Neural progenitor cell (in vitro differentiated cells): ENCODE data around the gene RCOR1. TPM values are rescaled to one million over a fixed set of nuclear protein-coding genes. Genes with fewer than 3 reads are reported as not detected.
A peak's percentile ranks its signal among the peaks of the same experiment; 100 is the strongest.

Experiments used
- DNase-seq: peaks from one replicate; pipeline ENCODE4 v3.0.0-alpha.2; 2016; ENCODE audit warnings: low spot score
- H2AFZ ChIP-seq: fragments of 200-600 bp; sonication (generic); replicated peaks from 2 replicates; pipeline ENCODE4 v1.6.1; 2016; ENCODE audit warnings: antibody characterized with exemption
- H3F3A ChIP-seq: fragments of 200-600 bp; sonication (generic); 2 replicates; pipeline ENCODE4 v1.6.1; 2016; ENCODE audit warnings: antibody characterized with exemption, low read depth
- H3K27ac ChIP-seq: fragments of 200-600 bp; sonication (generic); 2 replicates; pipeline ENCODE4 v1.5.1; 2016; ENCODE audit warnings: mild to moderate bottlenecking
- H3K27me3 ChIP-seq: fragments of 200-600 bp; sonication (generic); 2 replicates; pipeline ENCODE4 v1.6.1; 2016; ENCODE audit warnings: mild to moderate bottlenecking, moderate library complexity
- H3K36me3 ChIP-seq: fragments of 200-600 bp; sonication (generic); 2 replicates; pipeline ENCODE4 v1.5.1; 2016
- H3K4me1 ChIP-seq: fragments of 200-600 bp; sonication (generic); 2 replicates; pipeline ENCODE4 v1.6.1; 2016; ENCODE audit warnings: mixed run types
- H3K4me2 ChIP-seq: fragments of 200-600 bp; sonication (generic); 2 replicates; pipeline ENCODE4 v1.6.1; 2016
- H3K4me3 ChIP-seq: fragments of 200-600 bp; sonication (generic); 2 replicates; pipeline ENCODE4 v1.5.1; 2016
- H3K79me2 ChIP-seq: fragments of 200-600 bp; sonication (generic); 2 replicates; pipeline ENCODE4 v1.6.1; 2016; ENCODE audit warnings: low read depth
- H3K9ac ChIP-seq: fragments of 200-600 bp; sonication (generic); 2 replicates; pipeline ENCODE4 v1.6.1; 2016
- H3K9me3 ChIP-seq: fragments of 200-600 bp; sonication (generic); 2 replicates; pipeline ENCODE4 v1.5.1; 2016; ENCODE audit warnings: low read depth
- H4K20me1 ChIP-seq: fragments of 200-600 bp; sonication (generic); 2 replicates; pipeline ENCODE4 v1.6.1; 2016; ENCODE audit warnings: low read depth
- H3K27ac Mint-ChIP-seq: 3 replicates; pipeline ENCODE4 v1.8.0; 2021; ENCODE audit warnings: mixed read lengths
- H3K27me3 Mint-ChIP-seq: 2 replicates; pipeline ENCODE4 v1.8.0; 2022; ENCODE audit warnings: low read depth, mild to moderate bottlenecking, inconsistent platforms, moderate library complexity, mixed read lengths; ENCODE audit not compliant: insufficient read depth
- H3K36me3 Mint-ChIP-seq: 3 replicates; pipeline ENCODE4 v1.8.0; 2021; ENCODE audit warnings: mixed read lengths
- H3K4me1 Mint-ChIP-seq: 3 replicates; pipeline ENCODE4 v1.8.0; 2021; ENCODE audit warnings: mixed read lengths
- H3K4me3 Mint-ChIP-seq: 3 replicates; pipeline ENCODE4 v1.8.0; 2021; ENCODE audit warnings: mild to moderate bottlenecking, moderate library complexity, mixed read lengths
- H3K9me3 Mint-ChIP-seq: 3 replicates; pipeline ENCODE4 v1.8.0; 2020; ENCODE audit warnings: mixed read lengths
- CTCF ChIP-seq: fragments of 200-600 bp; sonication (generic); IDR thresholded peaks from 2 replicates; pipeline ENCODE4 v1.5.1; 2017; ENCODE audit warnings: antibody characterized with exemption, mild to moderate bottlenecking
- EZH2 ChIP-seq: fragments of 200-600 bp; sonication (generic); IDR thresholded peaks from 2 replicates; pipeline ENCODE4 v1.6.1; 2017; ENCODE audit warnings: antibody characterized with exemption, mild to moderate bottlenecking, moderate library complexity
- EZH2phosphoT487 ChIP-seq: fragments of 200-600 bp; sonication (generic); IDR thresholded peaks from 2 replicates; pipeline ENCODE4 v1.6.1; 2017; ENCODE audit warnings: antibody characterized with exemption
- total RNA-seq: library from RNA; depleted of rRNA; stranded (reverse); fragments of >200 nt; gene quantifications from 2 replicates; pipeline ENCODE4 v1.2.3, GENCODE V29; 2015; ENCODE audit warnings: low replicate concordance

The RCOR1 gene
- total RNA-seq, 1 donor from 2014 or later, result 33.7 TPM

DNA sequence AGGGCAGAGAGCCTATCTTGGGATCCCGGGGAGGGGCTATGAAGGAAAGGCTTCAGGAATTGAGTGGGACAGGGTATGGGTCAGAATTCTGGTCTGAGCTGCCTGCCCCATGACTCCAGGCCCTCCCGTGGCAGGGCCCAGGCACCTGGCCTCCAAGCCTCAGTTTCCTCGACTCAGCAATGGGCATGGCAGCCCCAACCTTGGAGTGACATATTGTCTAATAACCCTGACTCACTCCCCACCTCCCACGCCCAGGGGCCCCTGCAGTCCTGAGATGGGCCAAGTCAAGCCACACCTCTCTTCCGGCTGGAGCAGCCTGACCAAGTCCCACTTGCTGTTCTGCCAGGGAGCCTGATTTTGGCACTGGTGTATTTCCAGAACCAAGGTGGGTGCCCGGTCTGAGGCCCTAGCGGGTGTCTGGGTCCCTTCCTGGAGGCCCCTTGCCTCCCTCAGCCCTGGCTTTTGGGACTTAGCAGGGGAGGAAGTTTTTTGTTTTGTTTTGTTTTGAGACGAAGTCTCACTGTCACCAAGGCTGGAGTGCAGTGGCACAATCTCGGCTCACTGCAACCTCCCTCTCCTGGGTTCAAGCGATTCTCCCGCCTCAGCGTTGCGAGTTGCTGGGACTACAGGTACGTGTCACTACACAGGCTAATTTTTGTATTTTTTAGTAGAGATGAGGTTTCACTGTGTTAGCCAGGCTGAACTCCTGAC is 40.3 kb upstream of the RCOR1 start:
- Mint-ChIP-seq H3K4me3 (no peak overlapping the region), H3K27me3 (peaks cover 14% of the 10 kb centered on the region), H3K27ac (no peak overlapping the region), H3K36me3 (no peaks in the 10 kb centered on the region), H3K4me1 (peaks cover 2% of the 10 kb centered on the region), H3K9me3 (no peaks in the 10 kb centered on the region)
- H4K20me1 ChIP-seq, result no peaks in the 10 kb centered on the region
- no peak for TF ChIP-seq EZH2phosphoT487
- no peak for TF ChIP-seq CTCF
- TF ChIP-seq EZH2, result no peak
- H3K36me3 ChIP-seq, result no peaks in the 10 kb centered on the region
- H3K27me3 ChIP-seq, result no peaks in the 10 kb centered on the region
- H2AFZ ChIP-seq, result no peak overlapping the region
- no peak overlapping the region for H3K9ac ChIP-seq
- no peaks in the 10 kb centered on the region for H3K4me1 ChIP-seq
- H3F3A ChIP-seq, result peaks cover 19% of the 10 kb centered on the region
- H3K9me3 ChIP-seq, result no peaks in the 10 kb centered on the region
- no peak overlapping the region for H3K4me3 ChIP-seq
- no peak overlapping the region for H3K4me2 ChIP-seq
- H3K79me2 ChIP-seq, result no peaks in the 10 kb centered on the region
- DNase-seq, result no peak
- H3K27ac ChIP-seq, result no peak overlapping the region

DNA sequence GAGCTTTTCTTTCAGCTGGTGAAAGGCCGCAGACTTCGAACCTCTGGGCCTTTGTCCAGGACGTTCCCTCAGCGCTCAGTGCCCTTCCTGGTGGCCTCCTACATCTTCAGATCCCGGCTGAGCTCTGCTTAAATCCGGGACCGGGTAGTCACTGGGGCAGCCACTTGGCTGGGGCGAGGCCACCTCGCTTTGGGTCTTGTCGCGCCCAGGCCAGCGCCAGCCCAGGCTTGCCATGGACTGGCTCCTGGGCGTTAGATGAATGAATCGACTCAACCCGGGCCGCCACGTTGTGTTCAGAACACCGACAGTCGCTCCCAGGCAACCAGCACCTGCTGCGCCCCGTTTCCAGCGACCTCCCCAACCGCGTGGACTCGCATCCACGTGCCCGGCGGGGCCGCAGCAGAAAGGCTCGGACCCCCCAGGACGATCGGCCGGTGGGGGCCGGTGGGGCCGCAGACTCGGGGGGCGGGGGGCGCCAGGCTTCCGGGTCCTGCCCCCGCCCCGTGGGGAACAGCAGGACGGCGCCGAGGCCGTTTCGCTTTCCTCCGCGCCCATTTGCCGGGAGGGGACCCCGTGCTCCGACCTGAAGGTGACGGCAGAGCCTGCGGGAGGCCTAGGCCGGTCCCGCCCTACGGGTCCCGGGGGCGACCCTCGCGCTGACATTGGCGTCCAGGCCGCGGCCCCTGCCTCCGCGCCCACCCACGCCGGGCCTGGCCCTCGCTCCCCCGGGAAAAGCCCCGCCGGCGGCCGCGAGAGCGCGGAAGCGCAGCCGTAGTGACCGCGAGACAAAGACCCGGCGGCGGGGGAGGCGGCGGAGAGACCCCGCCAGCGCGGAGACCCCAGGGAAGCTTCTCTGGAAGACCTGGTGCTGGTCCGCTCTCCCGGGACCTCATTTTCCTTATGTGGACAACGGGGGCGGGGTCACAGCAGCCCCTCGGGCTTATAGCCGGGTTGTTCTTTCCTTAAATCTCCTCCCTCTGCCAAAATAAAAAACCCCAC is 37.3 kb upstream of the RCOR1 start:
- Histone ChIP-seq H3K9ac (no peak overlapping the region), H3K9me3 (no peaks in the 10 kb centered on the region), H2AFZ (peak overlapping the region; percentile 74), H4K20me1 (no peaks in the 10 kb centered on the region), H3F3A (peaks cover 19% of the 10 kb centered on the region), H3K27me3 (no peaks in the 10 kb centered on the region), H3K79me2 (no peaks in the 10 kb centered on the region), H3K27ac (no peak overlapping the region), H3K4me2 (peak overlapping the region; percentile 83), H3K36me3 (no peaks in the 10 kb centered on the region), H3K4me3 (peak overlapping the region; percentile 60), H3K4me1 (no peaks in the 10 kb centered on the region)
- Mint-ChIP-seq H3K27me3 (peaks cover 5% of the 10 kb centered on the region), H3K27ac (no peak overlapping the region), H3K4me1 (peaks cover 2% of the 10 kb centered on the region), H3K36me3 (no peaks in the 10 kb centered on the region), H3K4me3 (peak overlapping the region; percentile 76), H3K9me3 (no peaks in the 10 kb centered on the region)
- TF ChIP-seq EZH2, result peak; percentile 27
- TF ChIP-seq EZH2phosphoT487, result no peak
- TF ChIP-seq CTCF, result no peak
- peak; percentile 87 for DNase-seq

DNA sequence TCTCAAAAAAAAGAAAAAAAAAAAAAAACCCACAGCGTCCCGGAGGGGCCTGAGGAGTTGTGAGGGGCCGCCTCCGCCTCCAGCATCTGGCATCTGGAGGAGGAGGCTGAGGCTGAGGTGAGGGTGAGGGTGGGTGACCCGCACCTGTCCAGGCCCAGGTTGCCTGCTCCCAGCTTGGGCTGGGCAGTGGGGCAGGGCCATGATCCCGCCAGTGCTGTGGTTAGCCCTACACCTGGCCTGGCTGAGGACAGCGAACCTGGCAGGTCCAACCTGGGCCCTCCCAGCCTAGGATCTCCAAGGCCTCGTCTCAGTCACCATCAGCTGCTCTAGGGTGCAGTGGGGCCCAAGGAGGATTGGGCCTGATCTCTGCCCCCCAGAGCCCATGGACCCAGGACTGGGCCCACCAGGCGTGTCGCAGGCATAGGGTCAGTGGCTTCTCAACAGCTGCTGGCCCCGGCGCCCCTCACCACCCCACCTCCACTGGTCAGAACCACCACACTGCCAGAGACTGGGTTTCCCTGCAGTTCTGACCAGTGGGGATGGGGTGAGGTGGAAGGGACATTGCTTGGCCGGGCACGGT is 36.3 kb upstream of the RCOR1 start:
- no peaks in the 10 kb centered on the region for H3K9me3 ChIP-seq
- H3K27ac ChIP-seq, result no peak overlapping the region
- Mint-ChIP-seq H3K4me1 (peaks cover 2% of the 10 kb centered on the region), H3K4me3 (no peak overlapping the region), H3K27ac (no peak overlapping the region), H3K27me3 (no peaks in the 10 kb centered on the region), H3K9me3 (no peaks in the 10 kb centered on the region), H3K36me3 (no peaks in the 10 kb centered on the region)
- no peaks in the 10 kb centered on the region for H4K20me1 ChIP-seq
- H3K36me3 ChIP-seq, result no peaks in the 10 kb centered on the region
- H3F3A ChIP-seq, result peaks cover 19% of the 10 kb centered on the region
- TF ChIP-seq EZH2phosphoT487, result no peak
- no peak for TF ChIP-seq EZH2
- no peak for TF ChIP-seq CTCF
- H3K4me2 ChIP-seq, result no peak overlapping the region
- H3K79me2 ChIP-seq, result no peaks in the 10 kb centered on the region
- H3K9ac ChIP-seq, result no peak overlapping the region
- no peaks in the 10 kb centered on the region for H3K27me3 ChIP-seq
- no peak overlapping the region for H2AFZ ChIP-seq
- H3K4me1 ChIP-seq, result no peaks in the 10 kb centered on the region
- no peak overlapping the region for H3K4me3 ChIP-seq
- no peak for DNase-seq
